Epidermal melanocyte (primary cell): ENCODE data around the gene KRT80.

Source experiments
- DNase-seq: peaks from one replicate; pipeline ENCODE4 v3.0.0; 2011; ENCODE audit warnings: low spot score; ENCODE audit not compliant: insufficient read length

The KRT80 gene

GRCh38 chr12:52199294-52199919 lies 7.6 kb upstream of the KRT80 start:
- DNase-seq: no peak

GRCh38 chr12:52198454-52199215 lies 6.8 kb upstream of the KRT80 start:
- DNase-seq: no peak

- DNase-seq: no peak
Observed at GRCh38 chr12:52197371-52198231, 5.8 kb upstream of the KRT80 start.

GRCh38 chr12:52195065-52195730 lies 3.4 kb upstream of the KRT80 start:
- no peak for DNase-seq

GRCh38 chr12:52193991-52194390 lies 2.2 kb upstream of the KRT80 start:
- no peak for DNase-seq

GRCh38 chr12:52193532-52193931 lies 1.7 kb upstream of the KRT80 start:
- DNase-seq: no peak

- no peak for DNase-seq
Observed at GRCh38 chr12:52190860-52191729, 719 bp downstream of the KRT80 start.

GRCh38 chr12:52189376-52190174 lies 2.2 kb downstream of the KRT80 start:
- no peak for DNase-seq

GRCh38 chr12:52188658-52189057 lies 3.2 kb downstream of the KRT80 start:
- DNase-seq: no peak

- DNase-seq: no peak
Observed at GRCh38 chr12:52187640-52188039, 4.2 kb downstream of the KRT80 start.

- DNase-seq: no peak
Observed at GRCh38 chr12:52187206-52187605, 4.6 kb downstream of the KRT80 start.

GRCh38 chr12:52186118-52186840 lies 5.5 kb downstream of the KRT80 start:
- no peak for DNase-seq

- no peak for DNase-seq
Observed at GRCh38 chr12:52185400-52185967, 6.3 kb downstream of the KRT80 start.

- no peak for DNase-seq
Observed at GRCh38 chr12:52184813-52185212, 7.0 kb downstream of the KRT80 start.

GRCh38 chr12:52183971-52184370 lies 7.8 kb downstream of the KRT80 start:
- DNase-seq: no peak

- no peak for DNase-seq
Observed at GRCh38 chr12:52183544-52183910, 8.3 kb downstream of the KRT80 start.

- DNase-seq: no peak
Observed at GRCh38 chr12:52182898-52183543, 8.8 kb downstream of the KRT80 start.

- no peak for DNase-seq
Observed at GRCh38 chr12:52182384-52182783, 9.4 kb downstream of the KRT80 start.
